OCI-LY7 (cell line): ENCODE data around the gene LRRC4B. TPM values are rescaled to one million over a fixed set of nuclear protein-coding genes. Genes with fewer than 3 reads are reported as not detected.

Source experiments
- BruUV-seq: library from RNA; stranded (reverse); fragments of 400-500 nt; replicated peaks from 2 replicates; lab custom pipeline; 2021; lab: Mats Ljungman, UMichigan
- CTCF ChIA-PET: fragments of 300-600 bp; sonication (Branson Sonifier 250); formaldehyde crosslinking; loops from one replicate; lab custom pipeline; 2022; ENCODE audit warnings: antibody characterized with exemption; ENCODE audit not compliant: unreplicated experiment; lab: Charles Lee
- POLR2A ChIA-PET: fragments of 300-600 bp; sonication (Branson Sonifier 250); formaldehyde crosslinking; loops from one replicate; lab custom pipeline; 2022; ENCODE audit warnings: antibody characterized with exemption; lab: Charles Lee
- DNase-seq: peaks from one replicate; pipeline ENCODE4 v3.0.0-alpha.2; 2015; ENCODE audit warnings: low spot score
- H2AFZ ChIP-seq: fragments of 200-600 bp; sonication (generic), shearing (Covaris generic); 2 replicates; pipeline ENCODE4 v1.6.1; 2014; ENCODE audit warnings: mild to moderate bottlenecking, antibody characterized with exemption, low read length, moderate library complexity
- H3K27ac ChIP-seq: fragments of 200-600 bp; sonication (generic); 2 replicates; pipeline ENCODE4 v1.5.1; 2014; ENCODE audit warnings: mixed run types, low read depth, mild to moderate bottlenecking, moderate library complexity, low read length, inconsistent platforms; ENCODE audit not compliant: poor library complexity, severe bottlenecking
- H3K36me3 ChIP-seq: fragments of 200-600 bp; sonication (generic); 2 replicates; pipeline ENCODE4 v1.6.1; 2014; ENCODE audit warnings: mild to moderate bottlenecking, antibody characterized with exemption, low read length, moderate library complexity, mixed read lengths; ENCODE audit not compliant: insufficient read depth
- H3K4me1 ChIP-seq: fragments of 200-600 bp; sonication (generic); 2 replicates; pipeline ENCODE4 v1.5.1; 2014; ENCODE audit warnings: mild to moderate bottlenecking, low read length; ENCODE audit not compliant: insufficient read depth, poor library complexity, severe bottlenecking
- H3K4me2 ChIP-seq: fragments of 200-600 bp; sonication (generic); 2 replicates; pipeline ENCODE4 v1.6.1; 2014; ENCODE audit warnings: mild to moderate bottlenecking, low read length
- H3K4me3 ChIP-seq: fragments of 200-600 bp; sonication (generic); 2 replicates; pipeline ENCODE4 v1.5.1; 2014; ENCODE audit warnings: mild to moderate bottlenecking, low read depth, low read length; ENCODE audit not compliant: poor library complexity, severe bottlenecking
- H3K79me2 ChIP-seq: fragments of 200-600 bp; sonication (generic); 2 replicates; pipeline ENCODE4 v1.6.1; 2016; ENCODE audit warnings: low read depth, mild to moderate bottlenecking, low read length, moderate library complexity, mixed read lengths; ENCODE audit not compliant: insufficient read depth
- H3K9me2 ChIP-seq: fragments of 200-600 bp; sonication (generic); 2 replicates; pipeline ENCODE4 v1.6.1; 2016; ENCODE audit warnings: mild to moderate bottlenecking, low read length, mixed read lengths; ENCODE audit not compliant: insufficient read depth
- H3K9me3 ChIP-seq: fragments of 200-600 bp; sonication (generic); 2 replicates; pipeline ENCODE4 v1.6.1; 2014; ENCODE audit warnings: mild to moderate bottlenecking, mixed run types, low read length, mixed read lengths
- H4K20me1 ChIP-seq: fragments of 200-600 bp; sonication (generic); 2 replicates; pipeline ENCODE4 v1.6.1; 2014; ENCODE audit warnings: mild to moderate bottlenecking, antibody characterized with exemption, low read length, moderate library complexity, mixed read lengths; ENCODE audit not compliant: insufficient read depth
- EZH2phosphoT487 ChIP-seq: fragments of 200-600 bp; sonication (generic); IDR thresholded peaks from 2 replicates; pipeline ENCODE4 v1.6.1; 2018; ENCODE audit warnings: low read depth, borderline replicate concordance, mild to moderate bottlenecking, mixed run types, antibody characterized with exemption, low read length, moderate library complexity, mixed read lengths
- intact Hi-C: fragments of 100-400 bp; cut with micrococcal nuclease; formaldehyde crosslinking; loops from one replicate; pipeline ENCODE4 v1.10.0; 2022; ENCODE audit not compliant: unreplicated experiment
- total RNA-seq, 2 experiments: library from RNA; depleted of rRNA in 1 of 2; stranded (reverse); fragments of >200 nt in 1 of 2; shearing (Covaris generic) in 1 of 2; gene quantifications; 2 replicates each; pipeline ENCODE4 v1.2.3, GENCODE V29; 2014 to 2022
- TF ChIP-seq, protein P1 (sequence below): fragments of 200-600 bp; sonication (generic); conservative IDR thresholded peaks from 2 replicates; pipeline ENCODE4 v1.5.1; 2014; ENCODE audit warnings: mild to moderate bottlenecking, antibody characterized with exemption, low read length, moderate library complexity, mixed read lengths

The LRRC4B gene
- total RNA-seq, 2 experiments from 2014 or later = 0.29 TPM; not detected in 1

DNA sequence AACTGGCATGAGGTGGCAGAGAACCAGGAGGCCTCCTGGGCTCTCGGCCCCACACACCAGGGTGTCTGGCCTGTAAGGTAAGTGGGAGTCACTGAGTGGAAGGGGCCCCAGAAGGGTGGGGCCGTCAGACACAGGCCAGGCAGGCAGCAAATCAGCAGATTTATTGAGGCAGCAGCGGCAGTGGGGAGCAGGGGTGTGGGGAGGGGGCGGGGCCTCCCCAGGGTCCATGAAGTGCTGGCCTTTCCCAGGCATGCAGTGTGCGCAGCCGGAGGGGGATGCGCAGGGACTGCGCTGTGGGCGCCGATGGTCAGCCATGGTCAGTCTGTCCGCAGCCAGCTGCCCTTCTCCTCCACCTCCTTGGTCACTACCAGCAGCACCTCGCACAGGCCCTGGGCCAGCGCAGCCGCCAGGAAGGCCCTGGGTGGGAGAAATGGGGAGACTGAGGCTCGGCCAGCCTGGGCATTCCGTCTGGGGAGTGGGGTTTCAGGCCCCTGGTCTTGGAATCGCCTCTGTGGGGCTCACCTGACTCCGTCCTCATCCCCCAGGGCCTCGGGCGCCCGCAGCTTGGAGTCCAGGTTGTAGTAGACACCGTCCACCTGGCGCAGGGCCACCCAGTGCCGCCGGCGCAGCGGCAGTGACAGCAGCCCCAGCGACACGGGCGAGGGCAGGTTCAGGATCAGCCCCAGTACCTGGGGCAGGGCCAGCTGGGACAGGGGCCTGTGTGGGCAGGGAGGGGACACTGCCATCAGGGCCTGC, 62.2 kb downstream of the LRRC4B start:
- Histone ChIP-seq H3K36me3 (no peaks in the 10 kb centered on the region), H3K79me2 (no peaks in the 10 kb centered on the region), H3K27ac (no peak overlapping the region), H3K9me2 (no peaks in the 10 kb centered on the region), H2AFZ (no peak overlapping the region), H3K4me3 (no peak overlapping the region), H4K20me1 (no peaks in the 10 kb centered on the region), H3K4me2 (no peak overlapping the region), H3K4me1 (peaks cover 7% of the 10 kb centered on the region), H3K9me3 (no peaks in the 10 kb centered on the region)
- no TSS peak for BruUV-seq
- intact Hi-C loops = no loop called here
- no peak for DNase-seq
- POLR2A ChIA-PET = no interaction called here
- CTCF ChIA-PET = no interaction called here
- no peak for TF ChIP-seq EZH2phosphoT487
- TF ChIP-seq, protein P1, sequence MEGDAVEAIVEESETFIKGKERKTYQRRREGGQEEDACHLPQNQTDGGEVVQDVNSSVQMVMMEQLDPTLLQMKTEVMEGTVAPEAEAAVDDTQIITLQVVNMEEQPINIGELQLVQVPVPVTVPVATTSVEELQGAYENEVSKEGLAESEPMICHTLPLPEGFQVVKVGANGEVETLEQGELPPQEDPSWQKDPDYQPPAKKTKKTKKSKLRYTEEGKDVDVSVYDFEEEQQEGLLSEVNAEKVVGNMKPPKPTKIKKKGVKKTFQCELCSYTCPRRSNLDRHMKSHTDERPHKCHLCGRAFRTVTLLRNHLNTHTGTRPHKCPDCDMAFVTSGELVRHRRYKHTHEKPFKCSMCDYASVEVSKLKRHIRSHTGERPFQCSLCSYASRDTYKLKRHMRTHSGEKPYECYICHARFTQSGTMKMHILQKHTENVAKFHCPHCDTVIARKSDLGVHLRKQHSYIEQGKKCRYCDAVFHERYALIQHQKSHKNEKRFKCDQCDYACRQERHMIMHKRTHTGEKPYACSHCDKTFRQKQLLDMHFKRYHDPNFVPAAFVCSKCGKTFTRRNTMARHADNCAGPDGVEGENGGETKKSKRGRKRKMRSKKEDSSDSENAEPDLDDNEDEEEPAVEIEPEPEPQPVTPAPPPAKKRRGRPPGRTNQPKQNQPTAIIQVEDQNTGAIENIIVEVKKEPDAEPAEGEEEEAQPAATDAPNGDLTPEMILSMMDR = no peak

DNA sequence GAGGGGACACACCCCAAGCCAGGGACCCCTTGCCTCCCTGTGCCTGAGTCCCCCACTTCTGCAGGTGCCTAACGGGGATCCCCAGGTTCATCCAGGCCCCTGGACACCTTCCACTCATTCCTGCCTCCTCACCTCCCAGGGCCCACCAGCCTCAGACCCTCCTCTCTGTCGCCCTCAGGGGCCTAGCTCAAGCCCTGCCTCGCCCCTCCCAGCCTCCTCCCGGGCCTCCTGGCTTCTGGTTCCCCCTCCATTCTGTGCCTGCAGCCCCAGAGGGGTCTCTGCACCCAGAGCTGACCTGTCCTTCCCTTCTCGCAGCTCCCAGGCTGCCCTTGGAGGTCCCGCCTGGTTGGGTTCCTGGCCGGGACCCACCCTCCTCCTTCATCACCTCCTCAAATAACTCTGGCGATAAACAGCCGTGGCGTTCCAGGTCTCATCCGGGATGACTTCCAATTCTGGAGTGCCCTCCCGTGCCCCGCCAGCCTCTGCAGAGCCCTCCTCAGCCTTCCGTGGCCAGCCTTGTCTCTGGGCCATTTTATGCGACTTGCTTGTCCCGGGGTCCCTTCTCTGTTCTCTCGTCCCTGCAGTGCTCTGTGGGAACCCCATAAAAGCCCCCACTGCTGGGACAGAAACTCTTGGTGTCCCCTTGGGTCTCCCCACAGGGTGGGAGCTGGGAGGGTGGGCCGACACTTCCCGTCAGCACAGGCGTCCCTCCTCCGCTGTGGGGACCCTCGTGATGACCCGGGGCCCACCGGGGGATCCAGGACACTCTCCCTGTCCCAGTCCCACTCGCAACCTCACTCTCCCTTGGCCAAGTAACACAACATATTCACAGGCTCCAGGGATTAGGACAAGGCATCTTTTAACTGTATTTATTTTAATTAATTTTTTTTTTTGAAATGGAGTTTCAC, 66.4 kb downstream of the LRRC4B start:
- H2AFZ ChIP-seq = no peak overlapping the region
- DNase-seq = no peak
- intact Hi-C loops = no loop called here
- no peaks in the 10 kb centered on the region for H3K79me2 ChIP-seq
- no peak overlapping the region for H3K27ac ChIP-seq
- H3K4me2 ChIP-seq = no peak overlapping the region
- BruUV-seq = no TSS peak
- POLR2A ChIA-PET = interaction anchor here (0.6 kb wide), 1 partner anchor 1155 kb away, joined by 4 read pairs; no protein-coding TSS in a partner anchor
- H3K4me1 ChIP-seq = peaks cover 11% of the 10 kb centered on the region
- H3K9me2 ChIP-seq = no peaks in the 10 kb centered on the region
- CTCF ChIA-PET = no interaction called here
- no peaks in the 10 kb centered on the region for H3K9me3 ChIP-seq
- no peak overlapping the region for H3K4me3 ChIP-seq
- no peaks in the 10 kb centered on the region for H3K36me3 ChIP-seq
- TF ChIP-seq, protein P1 = no peak
- no peak for TF ChIP-seq EZH2phosphoT487
- H4K20me1 ChIP-seq = no peaks in the 10 kb centered on the region
